Neutrophil (primary cell): ENCODE results near the gene PEMT.

Source experiments
- H3K27ac ChIP-seq: fragments of 200-600 bp; sonication (generic); 2 replicates; pipeline ENCODE4 v1.5.1; 2016; ENCODE audit warnings: mild to moderate bottlenecking, moderate library complexity
- H3K27me3 ChIP-seq: fragments of 200-600 bp; sonication (generic); 2 replicates; pipeline ENCODE4 v1.6.0; 2016; ENCODE audit warnings: mild to moderate bottlenecking
- H3K36me3 ChIP-seq: fragments of 200-600 bp; sonication (generic); 2 replicates; pipeline ENCODE4 v1.5.1; 2017
- H3K4me1 ChIP-seq, 2 experiments: fragments of 200-600 bp in 1 of 2; sonication (generic) in 1 of 2; 1 replicate in 1 of 2; 2 replicates in 1 of 2; pipeline versions ENCODE4 v1.5.1 to v1.6.1; 2013 to 2016; ENCODE audit warnings: low read depth in 1 of 2, low read length in 1 of 2, mild to moderate bottlenecking in 1 of 2, moderate library complexity in 1 of 2; ENCODE audit not compliant: control insufficient read depth in 1 of 2, insufficient read depth in 1 of 2
- H3K4me3 ChIP-seq, 2 experiments: fragments of 200-600 bp in 1 of 2; sonication (generic) in 1 of 2; 1 replicate in 1 of 2; 2 replicates in 1 of 2; pipeline ENCODE4 v1.5.1; 2013 to 2016; ENCODE audit warnings: low read depth in 1 of 2, low read length in 1 of 2, mild to moderate bottlenecking in 1 of 2, moderate library complexity in 1 of 2
- H3K9me3 ChIP-seq: fragments of 200-600 bp; sonication (generic); 2 replicates; pipeline ENCODE4 v1.5.1; 2016
- TF ChIP-seq, protein P1 (sequence below): fragments of 200-600 bp; sonication (generic); IDR thresholded peaks from 2 replicates; pipeline ENCODE4 v1.5.1; 2016; ENCODE audit warnings: antibody characterized with exemption

Gene PEMT

DNA sequence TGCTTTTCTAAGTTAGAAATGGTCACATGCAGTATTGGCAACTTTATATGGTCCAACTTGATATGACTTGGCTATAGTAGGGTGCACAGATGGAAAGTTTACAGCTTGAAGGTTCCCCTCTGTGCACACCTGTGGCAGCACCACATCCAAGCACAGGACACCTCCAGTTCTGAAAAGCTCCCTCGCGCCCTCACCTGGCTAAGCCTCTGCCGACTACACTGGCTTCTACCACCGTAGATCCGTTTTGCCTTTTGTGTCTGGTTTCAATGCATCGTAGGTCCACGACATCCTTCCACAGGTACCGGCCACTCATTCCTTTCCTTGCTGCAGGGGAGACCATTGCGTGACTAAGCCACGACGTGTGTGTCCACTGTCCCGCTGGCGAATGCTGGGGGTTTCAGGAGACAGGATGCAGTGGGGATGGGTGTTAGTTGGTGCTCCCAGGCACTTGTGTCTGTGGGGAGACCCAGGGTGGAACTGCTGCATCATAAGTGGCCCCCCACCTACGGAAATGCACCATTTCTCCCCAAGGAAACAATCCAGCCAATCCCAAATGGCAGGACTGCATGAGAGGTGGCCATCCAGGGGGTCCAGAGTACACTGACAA, 90.4 kb downstream of the PEMT start:
- no peaks in the 10 kb centered on the region for H3K9me3 ChIP-seq
- TF ChIP-seq, protein P1, sequence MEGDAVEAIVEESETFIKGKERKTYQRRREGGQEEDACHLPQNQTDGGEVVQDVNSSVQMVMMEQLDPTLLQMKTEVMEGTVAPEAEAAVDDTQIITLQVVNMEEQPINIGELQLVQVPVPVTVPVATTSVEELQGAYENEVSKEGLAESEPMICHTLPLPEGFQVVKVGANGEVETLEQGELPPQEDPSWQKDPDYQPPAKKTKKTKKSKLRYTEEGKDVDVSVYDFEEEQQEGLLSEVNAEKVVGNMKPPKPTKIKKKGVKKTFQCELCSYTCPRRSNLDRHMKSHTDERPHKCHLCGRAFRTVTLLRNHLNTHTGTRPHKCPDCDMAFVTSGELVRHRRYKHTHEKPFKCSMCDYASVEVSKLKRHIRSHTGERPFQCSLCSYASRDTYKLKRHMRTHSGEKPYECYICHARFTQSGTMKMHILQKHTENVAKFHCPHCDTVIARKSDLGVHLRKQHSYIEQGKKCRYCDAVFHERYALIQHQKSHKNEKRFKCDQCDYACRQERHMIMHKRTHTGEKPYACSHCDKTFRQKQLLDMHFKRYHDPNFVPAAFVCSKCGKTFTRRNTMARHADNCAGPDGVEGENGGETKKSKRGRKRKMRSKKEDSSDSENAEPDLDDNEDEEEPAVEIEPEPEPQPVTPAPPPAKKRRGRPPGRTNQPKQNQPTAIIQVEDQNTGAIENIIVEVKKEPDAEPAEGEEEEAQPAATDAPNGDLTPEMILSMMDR: no peak
- no peak overlapping the region for H3K27ac ChIP-seq
- H3K4me1 ChIP-seq: peaks cover 5 to 10% of the 10 kb centered on the region in 2 experiments
- H3K4me3 ChIP-seq: no peak overlapping the region
- H3K27me3 ChIP-seq: peaks cover 24% of the 10 kb centered on the region
- H3K36me3 ChIP-seq: no peaks in the 10 kb centered on the region

DNA sequence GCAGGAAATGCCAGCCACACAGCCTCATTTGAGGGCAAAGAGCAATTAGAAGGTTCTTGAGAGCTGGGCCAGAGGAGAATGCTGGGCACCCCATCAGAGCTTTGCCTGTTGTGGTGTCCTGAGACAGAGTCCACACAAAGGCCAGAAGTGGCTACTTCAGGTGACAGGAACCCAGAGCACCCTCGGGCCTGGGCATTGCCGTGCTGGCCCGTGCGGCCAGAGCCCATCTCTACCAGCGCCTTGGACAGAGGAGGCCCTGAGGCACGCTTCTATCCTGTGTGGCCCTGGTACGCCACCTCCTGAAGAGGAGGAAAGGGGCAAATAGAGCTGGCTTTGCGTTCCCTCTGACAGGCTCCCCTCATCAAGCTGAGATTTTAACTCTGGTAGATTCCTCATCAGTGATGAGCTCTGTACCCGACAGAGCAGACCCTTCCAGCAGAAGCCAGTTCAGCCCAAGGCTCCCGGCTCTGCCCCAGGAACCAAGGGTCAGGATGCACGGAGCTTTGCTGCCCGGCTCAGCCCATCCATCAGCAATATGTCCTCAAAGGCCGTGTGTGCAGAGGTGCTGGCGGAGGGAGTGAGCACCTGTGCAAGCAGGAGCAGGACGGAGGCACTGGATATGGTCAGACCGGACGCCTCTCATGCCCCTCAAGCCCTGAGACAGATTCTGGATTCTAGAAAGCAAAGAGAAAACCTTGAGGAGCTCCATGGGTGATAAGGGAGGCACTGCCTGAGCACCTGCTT, 91.9 kb downstream of the PEMT start:
- TF ChIP-seq, protein P1: no peak
- Histone ChIP-seq H3K27me3 (peaks cover 39% of the 10 kb centered on the region), H3K27ac (no peak overlapping the region), H3K4me1 (peaks cover 18 to 26% of the 10 kb centered on the region in 2 experiments), H3K4me3 (no peak overlapping the region), H3K36me3 (no peaks in the 10 kb centered on the region), H3K9me3 (no peaks in the 10 kb centered on the region)

DNA sequence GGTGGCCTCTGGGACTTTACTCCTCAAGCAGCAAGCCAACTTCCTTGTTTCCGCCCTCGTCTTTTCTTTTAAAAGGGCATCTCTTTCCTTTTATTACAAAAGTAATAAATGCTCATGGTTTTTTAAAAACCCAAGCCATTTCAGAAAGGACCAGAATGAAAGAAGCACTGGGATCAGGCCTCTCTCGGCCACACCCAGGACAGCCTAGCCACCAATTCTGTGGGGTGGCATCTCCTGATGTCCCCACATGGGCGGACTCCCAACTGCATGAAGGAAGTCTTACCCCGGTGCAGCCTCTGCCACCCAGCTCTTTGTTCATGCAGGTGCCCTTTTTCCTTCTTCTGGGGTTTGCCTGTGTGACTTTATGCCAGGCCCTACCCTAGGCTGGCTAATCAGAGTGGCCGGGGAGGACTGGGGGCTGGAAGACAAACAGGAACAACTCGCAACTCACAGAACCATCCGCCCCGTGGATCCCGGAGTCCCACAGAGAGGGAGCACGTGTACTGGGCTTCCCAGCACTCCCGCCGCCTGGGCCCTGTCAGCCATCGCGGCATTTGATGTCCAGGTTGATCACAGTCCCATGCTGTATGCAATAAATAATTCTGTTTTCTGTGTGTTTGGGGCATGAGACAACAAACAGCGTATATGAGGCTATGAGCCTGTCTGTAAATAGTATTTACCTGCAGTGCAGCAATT, 92.8 kb downstream of the PEMT start:
- Histone ChIP-seq H3K27ac (no peak overlapping the region), H3K36me3 (no peaks in the 10 kb centered on the region), H3K9me3 (no peaks in the 10 kb centered on the region), H3K27me3 (peaks cover 47% of the 10 kb centered on the region), H3K4me3 (no peak overlapping the region), H3K4me1 (peaks cover 18 to 27% of the 10 kb centered on the region in 2 experiments)
- TF ChIP-seq, protein P1: no peak

- no peak overlapping the region for H3K4me3 ChIP-seq
- peaks cover 55% of the 10 kb centered on the region for H3K27me3 ChIP-seq
- no peak overlapping the region for H3K27ac ChIP-seq
- H3K36me3 ChIP-seq: peaks cover 2% of the 10 kb centered on the region
- peaks cover 18 to 27% of the 10 kb centered on the region in 2 experiments for H3K4me1 ChIP-seq
- TF ChIP-seq, protein P1: no peak
- H3K9me3 ChIP-seq: no peaks in the 10 kb centered on the region
Measured at GRCh38 chr17:17497845-17498520, 93.5 kb downstream of the PEMT start.

GRCh38 chr17:17497065-17497844, 94.3 kb downstream of the PEMT start:
- Histone ChIP-seq H3K27ac (no peak overlapping the region), H3K27me3 (peaks cover 55% of the 10 kb centered on the region), H3K4me3 (peak overlapping the region in 1 of 2 experiments; percentile 73), H3K9me3 (no peaks in the 10 kb centered on the region), H3K36me3 (peaks cover 9% of the 10 kb centered on the region), H3K4me1 (peaks cover 18 to 27% of the 10 kb centered on the region in 2 experiments)
- TF ChIP-seq, protein P1: no peak
